SW480 (cell line): ENCODE measurements around the gene KCND2.
"Not testable (repeated sequence)": the region's sequence is repeated elsewhere in the genome, so short reads cannot be mapped to it uniquely, and the experiment has no call there.

Experiments
- DNase-seq: peaks from one replicate; pipeline ENCODE4 v3.0.0-alpha.2; 2016; ENCODE audit warnings: low spot score

KCND2 gene

DNA sequence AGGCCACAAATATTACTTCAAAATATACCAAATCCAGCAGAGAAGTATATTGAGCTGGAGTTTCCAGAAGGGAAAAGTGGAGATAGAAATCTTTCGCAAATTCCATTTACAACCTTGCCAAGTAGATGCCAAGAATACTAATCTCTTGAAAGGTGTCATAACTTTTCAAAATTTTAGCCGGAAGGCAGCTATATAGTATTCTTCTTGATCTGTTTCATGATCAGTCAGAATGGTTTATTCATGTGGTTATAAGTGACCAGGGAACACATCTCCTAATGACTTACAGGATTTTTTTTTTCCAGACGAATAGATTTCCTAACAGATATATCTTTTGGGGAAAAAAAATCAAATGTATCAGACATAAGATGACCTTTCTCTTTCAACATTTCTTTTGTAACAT is 314.3 kb downstream of the KCND2 start:
- DNase-seq: no peak

- no peak for DNase-seq
Measured at GRCh38 chr7:120588416-120588815, 315.4 kb downstream of the KCND2 start.

- DNase-seq: no peak
Measured at GRCh38 chr7:120588862-120589261, 315.9 kb downstream of the KCND2 start.

GRCh38 chr7:120600607-120601006 is 327.6 kb downstream of the KCND2 start:
- no peak for DNase-seq

- no peak for DNase-seq
Measured at GRCh38 chr7:120603366-120603765, 330.4 kb downstream of the KCND2 start.

GRCh38 chr7:120609136-120609753 is 336.3 kb downstream of the KCND2 start:
- DNase-seq: no peak

- DNase-seq: no peak
Measured at GRCh38 chr7:120611975-120612374, 339.0 kb downstream of the KCND2 start.

DNA sequence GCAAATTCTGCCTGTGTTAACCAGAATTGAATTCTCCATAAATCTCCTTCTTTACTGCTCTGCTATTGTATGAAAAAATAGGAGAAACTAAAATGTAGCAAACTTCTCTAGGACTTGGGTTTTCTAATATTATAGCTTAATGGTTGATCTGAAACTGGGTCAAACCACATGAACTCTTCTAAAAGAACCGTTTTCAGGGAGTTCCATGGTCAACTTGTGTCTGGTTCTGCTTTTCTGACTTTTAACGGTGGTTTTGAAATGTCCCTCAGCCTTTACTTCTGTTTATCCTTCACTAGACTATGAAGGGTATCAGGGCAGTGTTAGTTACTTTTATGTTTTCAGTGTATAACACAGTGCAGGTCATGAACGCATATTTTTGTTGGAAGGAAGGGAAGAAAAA is 342.7 kb downstream of the KCND2 start:
- DNase-seq: no peak

- no peak for DNase-seq
Measured at GRCh38 chr7:120617275-120617674, 344.3 kb downstream of the KCND2 start.

DNA sequence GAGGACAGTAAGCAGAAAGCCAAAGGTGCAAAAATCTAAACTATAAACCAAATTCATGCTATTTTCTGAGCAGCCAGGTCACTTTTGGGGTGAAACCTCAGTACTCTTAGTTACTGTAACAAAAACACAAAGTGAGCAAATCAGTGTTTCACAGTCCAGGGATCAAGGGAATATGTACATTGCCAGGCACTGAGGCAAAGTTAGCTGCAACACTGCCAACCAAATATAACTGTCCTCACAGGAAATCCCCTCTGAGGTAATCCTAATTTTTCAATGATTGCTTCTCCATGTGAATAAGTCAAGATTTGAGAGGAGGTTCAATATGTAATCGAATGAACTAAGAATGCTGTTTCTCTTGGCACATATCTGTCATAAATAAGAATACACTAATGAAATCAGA is 355.3 kb downstream of the KCND2 start:
- no peak for DNase-seq

DNA sequence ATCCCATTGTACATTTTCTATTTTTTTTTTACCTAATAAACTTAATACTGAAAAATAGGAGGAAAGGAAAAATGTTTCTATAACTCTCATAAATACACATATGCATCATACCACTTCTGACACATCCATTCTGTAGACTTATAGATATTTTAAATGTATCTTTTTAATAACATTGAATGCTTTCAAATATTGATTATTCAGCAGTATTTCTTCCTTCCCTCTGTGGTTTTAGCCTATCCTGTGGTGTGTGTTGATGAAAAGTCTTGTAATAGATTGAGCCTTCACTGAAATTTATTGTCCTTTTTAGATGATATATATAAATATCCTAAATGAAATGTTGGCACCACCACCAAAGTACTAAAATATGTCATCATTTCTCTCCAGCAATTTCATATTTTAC is 366.9 kb downstream of the KCND2 start:
- no peak for DNase-seq

DNA sequence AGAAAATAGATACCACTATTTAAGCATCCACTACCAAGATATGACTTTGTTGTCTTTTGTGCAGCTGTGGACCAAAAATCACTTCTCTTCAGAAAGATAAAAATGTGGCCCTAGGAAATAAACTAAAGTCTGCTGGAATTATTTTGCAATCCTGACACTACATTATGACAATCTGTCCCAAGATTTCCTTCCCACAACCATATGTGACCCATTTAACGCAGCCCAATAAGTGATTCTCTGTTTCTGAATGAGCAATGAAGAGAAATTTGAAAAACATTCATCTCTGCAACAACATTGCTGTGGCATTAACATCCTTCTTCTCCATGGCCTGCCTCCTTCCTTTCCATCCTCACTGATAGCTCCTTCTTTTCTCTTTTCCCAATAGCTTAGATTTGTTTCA is 373.0 kb downstream of the KCND2 start:
- DNase-seq: no peak

DNA sequence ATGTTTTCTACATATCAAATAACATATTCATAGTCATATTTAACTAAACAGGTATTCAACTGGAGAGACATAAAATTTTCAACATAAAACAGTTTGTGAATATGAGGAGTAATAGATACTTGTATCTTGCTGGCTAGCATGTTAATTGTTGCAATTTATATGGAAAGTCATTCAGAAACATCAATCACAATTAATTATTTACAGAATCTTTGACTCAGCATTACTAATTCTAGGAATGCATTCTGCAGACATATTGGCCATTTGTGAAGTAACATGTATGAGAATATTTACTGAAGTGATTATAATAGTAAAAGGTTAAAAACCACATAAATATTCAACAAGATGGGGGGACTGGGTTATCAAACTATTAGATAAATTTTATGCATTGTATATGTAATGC is 381.3 kb downstream of the KCND2 start:
- no peak for DNase-seq

DNA sequence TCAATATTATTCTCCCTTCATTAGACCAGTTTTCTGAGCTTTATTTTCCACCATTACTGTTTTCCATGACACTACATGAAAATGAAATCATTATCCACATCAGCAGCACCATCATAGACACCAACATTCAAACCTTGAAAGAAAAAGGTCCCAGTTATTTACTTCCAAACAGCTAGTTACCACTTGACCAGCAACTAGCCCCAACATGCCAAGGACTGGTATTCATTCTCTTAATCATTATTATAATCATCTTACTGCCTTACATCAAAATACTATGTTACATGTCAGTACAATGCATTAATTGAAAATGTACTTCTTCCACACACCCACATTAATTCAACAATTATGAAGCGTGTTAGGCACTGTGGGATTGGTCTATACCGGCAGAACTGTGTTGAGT is 385.5 kb downstream of the KCND2 start:
- DNase-seq: no peak

GRCh38 chr7:120662291-120662690 is 389.3 kb downstream of the KCND2 start:
- DNase-seq: no peak

DNA sequence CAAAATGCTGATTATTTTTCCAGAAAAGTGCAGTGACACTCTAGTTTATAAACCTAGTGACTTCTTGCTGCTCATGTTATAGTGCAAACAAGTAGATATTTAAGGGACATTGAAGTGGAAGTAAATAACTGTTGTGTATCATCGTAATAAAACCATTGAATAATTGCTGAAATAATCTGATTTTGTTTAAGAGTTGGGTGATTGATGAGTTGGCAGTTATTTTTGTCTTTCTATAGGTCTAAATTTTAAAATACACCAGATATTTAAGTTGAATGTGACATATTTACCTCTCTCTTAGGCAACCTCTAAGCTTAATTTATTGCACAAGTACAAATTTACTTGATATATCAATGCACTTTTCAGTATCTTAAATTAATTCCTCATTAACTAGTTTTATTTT is 392.1 kb downstream of the KCND2 start:
- no peak for DNase-seq

GRCh38 chr7:120675076-120675475 is 402.1 kb downstream of the KCND2 start:
- no peak for DNase-seq

GRCh38 chr7:120677535-120677934 is 404.6 kb downstream of the KCND2 start:
- DNase-seq: no peak

- DNase-seq: no peak
Measured at GRCh38 chr7:120680985-120681384, 408.0 kb downstream of the KCND2 start.

- DNase-seq: no peak
Measured at GRCh38 chr7:120684463-120684862, 411.5 kb downstream of the KCND2 start.

GRCh38 chr7:120691915-120692314 is 418.9 kb downstream of the KCND2 start:
- DNase-seq: no peak

GRCh38 chr7:120695848-120696247 is 422.9 kb downstream of the KCND2 start:
- no peak for DNase-seq

GRCh38 chr7:120700796-120701195 is 427.8 kb downstream of the KCND2 start:
- no peak for DNase-seq

- DNase-seq: not testable (repeated sequence)
Measured at GRCh38 chr7:120702408-120702807, 429.4 kb downstream of the KCND2 start.
